Measurements from ENCODE around the gene THSD8. TPM values are rescaled to one million over a fixed set of nuclear protein-coding genes. Genes with fewer than 3 reads are reported as not detected.
A peak's percentile ranks its signal among the peaks of the same experiment; 100 is the strongest.

Gene THSD8
- total RNA-seq, 1 donor = not detected

- H3K4me3 ChIP-seq (ENCODE audit: low read depth, low read length) = no peak overlapping the region
- no peak for DNase-seq (ENCODE audit: low read depth)
- TF ChIP-seq, protein P1, sequence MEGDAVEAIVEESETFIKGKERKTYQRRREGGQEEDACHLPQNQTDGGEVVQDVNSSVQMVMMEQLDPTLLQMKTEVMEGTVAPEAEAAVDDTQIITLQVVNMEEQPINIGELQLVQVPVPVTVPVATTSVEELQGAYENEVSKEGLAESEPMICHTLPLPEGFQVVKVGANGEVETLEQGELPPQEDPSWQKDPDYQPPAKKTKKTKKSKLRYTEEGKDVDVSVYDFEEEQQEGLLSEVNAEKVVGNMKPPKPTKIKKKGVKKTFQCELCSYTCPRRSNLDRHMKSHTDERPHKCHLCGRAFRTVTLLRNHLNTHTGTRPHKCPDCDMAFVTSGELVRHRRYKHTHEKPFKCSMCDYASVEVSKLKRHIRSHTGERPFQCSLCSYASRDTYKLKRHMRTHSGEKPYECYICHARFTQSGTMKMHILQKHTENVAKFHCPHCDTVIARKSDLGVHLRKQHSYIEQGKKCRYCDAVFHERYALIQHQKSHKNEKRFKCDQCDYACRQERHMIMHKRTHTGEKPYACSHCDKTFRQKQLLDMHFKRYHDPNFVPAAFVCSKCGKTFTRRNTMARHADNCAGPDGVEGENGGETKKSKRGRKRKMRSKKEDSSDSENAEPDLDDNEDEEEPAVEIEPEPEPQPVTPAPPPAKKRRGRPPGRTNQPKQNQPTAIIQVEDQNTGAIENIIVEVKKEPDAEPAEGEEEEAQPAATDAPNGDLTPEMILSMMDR (IDR thresholded peaks at IDR 0.05; ENCODE audit: insufficient read depth, low read depth, low read length) = no peak
These were observed 34.6 kb downstream of the THSD8 start for GRCh38 chr19:12836529-12836863.

- DNase-seq (ENCODE audit: low read depth) = no peak
- H3K4me3 ChIP-seq (ENCODE audit: low read depth, low read length) = no peak overlapping the region
- TF ChIP-seq, protein P1 (IDR thresholded peaks at IDR 0.05; ENCODE audit: insufficient read depth, low read depth, low read length) = no peak
These were observed 35.4 kb downstream of the THSD8 start for GRCh38 chr19:12837225-12837624.

GRCh38 chr19:12838182-12838885 is 36.5 kb downstream of the THSD8 start, which contains the start of gene MAST1:
Gene MAST1, plus strand, starts transcription at chr19:12838515. Its CDS starts 58 bp downstream, at chr19:12838573.
- peak within 1 kb of the TSS; percentile 34 for H3K4me3 ChIP-seq (ENCODE audit: low read depth, low read length)
- TF ChIP-seq, protein P1 (IDR thresholded peaks at IDR 0.05; ENCODE audit: insufficient read depth, low read depth, low read length) = no peak
- peak; percentile 17 for DNase-seq (ENCODE audit: low read depth)

DNA sequence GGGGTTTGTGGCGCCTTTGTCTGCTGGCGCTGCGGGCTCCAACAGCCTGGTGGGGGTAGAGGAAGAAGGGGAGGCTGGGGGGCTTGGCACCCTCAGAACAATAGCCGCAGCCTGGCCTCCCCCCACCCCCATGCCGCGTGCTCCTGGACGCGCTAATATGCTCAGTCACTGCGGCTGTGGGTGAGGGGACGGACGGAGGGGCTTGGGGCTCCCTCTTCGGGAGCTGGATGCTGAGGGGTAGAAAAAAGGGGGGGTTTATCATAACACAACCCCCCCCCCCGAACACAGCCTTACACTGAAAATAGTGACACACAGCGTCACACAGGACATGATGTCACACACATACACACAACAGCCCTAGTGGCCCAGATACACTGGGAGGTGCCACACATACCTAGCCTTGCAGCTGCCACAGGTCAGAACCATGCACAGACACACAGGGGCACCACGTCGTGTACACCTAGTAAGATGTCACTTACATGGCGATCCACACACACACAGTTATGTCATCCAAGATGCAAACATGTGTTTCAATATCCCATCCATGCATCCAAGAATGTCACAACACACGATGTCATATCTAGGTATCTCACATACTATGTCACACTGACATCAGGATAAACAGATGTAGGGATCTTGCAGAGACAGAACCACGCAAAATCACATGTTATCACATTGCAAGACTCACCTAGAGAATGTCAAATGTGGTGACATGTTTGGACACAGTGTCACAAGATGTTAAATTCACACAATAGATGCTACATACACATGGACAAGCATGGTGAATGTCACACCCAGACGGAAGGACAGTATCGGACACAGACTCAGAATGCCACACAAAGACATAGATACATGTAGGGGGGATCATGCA is 37.3 kb downstream of the THSD8 start:
- DNase-seq (ENCODE audit: low read depth) = no peak
- TF ChIP-seq, protein P1 (IDR thresholded peaks at IDR 0.05; ENCODE audit: insufficient read depth, low read depth, low read length) = no peak
- H3K4me3 ChIP-seq (ENCODE audit: low read depth, low read length) = no peak overlapping the region

- peak; percentile 53 for DNase-seq (ENCODE audit: low read depth)
- TF ChIP-seq, protein P1 (IDR thresholded peaks at IDR 0.05; ENCODE audit: insufficient read depth, low read depth, low read length) = no peak
- peak overlapping the region; percentile 45 for H3K4me3 ChIP-seq (ENCODE audit: low read depth, low read length)
These were observed 38.5 kb downstream of the THSD8 start for GRCh38 chr19:12840091-12841079.

GRCh38 chr19:12841094-12841493 is 39.2 kb downstream of the THSD8 start:
- H3K4me3 ChIP-seq (ENCODE audit: low read depth, low read length) = peak overlapping the region; percentile 45
- TF ChIP-seq, protein P1 (IDR thresholded peaks at IDR 0.05; ENCODE audit: insufficient read depth, low read depth, low read length) = no peak
- DNase-seq (ENCODE audit: low read depth) = peak; percentile 19

All from fibroblast of villous mesenchyme (primary cell).